HT-29 (cell line): ENCODE data around the gene VWF. TPM values are rescaled to one million over a fixed set of nuclear protein-coding genes. Genes with fewer than 3 reads are reported as not detected.
A peak's percentile ranks its signal among the peaks of the same experiment; 100 is the strongest.

Source experiments
- DNase-seq: peaks from one replicate; pipeline ENCODE4 v3.0.0-alpha.2; 2015; ENCODE audit warnings: low spot score
- total RNA-seq: library from RNA; depleted of rRNA; stranded (reverse); fragments of >200 nt; shearing (Covaris generic); gene quantifications from 2 replicates; pipeline ENCODE4 v1.2.3, GENCODE V29; 2014

The VWF gene
- total RNA-seq, 1 experiment from 2014 or later, result not detected

DNA sequence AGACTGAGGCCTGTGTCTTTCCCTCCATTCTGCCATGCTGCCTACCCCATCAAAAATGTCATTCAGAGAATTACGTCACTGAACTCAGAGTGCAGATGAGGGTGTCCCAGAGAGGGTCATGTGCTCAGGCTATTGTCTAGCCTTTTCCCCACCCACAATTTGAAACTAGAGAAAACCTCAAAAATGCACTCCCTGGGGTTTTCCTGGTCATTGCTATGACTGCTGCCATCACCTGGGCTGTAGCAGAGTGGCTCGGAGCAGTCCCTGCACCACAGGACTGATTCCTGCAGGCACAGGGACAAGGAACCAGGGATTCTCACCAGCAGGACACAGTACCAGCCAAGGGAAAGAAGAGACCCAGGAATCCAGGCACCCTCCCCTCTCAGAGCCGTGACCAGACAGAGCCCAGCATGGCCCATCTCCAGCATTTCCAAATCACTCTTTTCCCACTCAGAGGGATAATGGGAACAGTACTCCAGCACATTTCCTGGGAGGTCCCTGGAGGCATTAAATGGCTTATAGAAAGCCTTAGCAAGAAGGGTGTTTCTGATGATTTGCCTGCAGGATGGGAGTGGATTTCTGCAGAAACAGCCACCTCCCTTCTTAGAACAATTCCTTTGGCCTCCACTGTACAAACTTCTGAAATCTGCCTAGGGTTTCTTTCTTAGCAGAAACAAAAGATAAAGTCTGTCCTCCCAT, 45.9 kb downstream of the VWF start:
- no peak for DNase-seq

DNA sequence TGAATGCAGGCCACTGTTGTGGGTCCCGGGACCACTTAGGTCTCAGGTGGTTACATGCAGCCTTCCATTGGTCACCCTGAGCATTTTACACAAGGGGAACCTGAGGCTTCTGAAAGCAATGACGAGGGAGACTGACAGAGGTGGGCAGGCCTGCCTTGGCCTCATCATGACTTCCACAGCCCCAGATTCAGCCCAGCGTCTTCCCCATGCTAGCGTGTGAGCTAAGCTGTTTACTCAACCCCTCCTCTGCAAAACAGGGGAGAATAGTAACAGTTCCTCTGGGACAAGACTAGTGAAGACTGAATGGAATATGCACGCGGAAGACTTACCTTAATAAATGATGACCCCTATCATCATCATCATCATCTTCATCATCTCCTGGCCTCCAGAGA, 46.8 kb downstream of the VWF start:
- DNase-seq, result no peak

DNA sequence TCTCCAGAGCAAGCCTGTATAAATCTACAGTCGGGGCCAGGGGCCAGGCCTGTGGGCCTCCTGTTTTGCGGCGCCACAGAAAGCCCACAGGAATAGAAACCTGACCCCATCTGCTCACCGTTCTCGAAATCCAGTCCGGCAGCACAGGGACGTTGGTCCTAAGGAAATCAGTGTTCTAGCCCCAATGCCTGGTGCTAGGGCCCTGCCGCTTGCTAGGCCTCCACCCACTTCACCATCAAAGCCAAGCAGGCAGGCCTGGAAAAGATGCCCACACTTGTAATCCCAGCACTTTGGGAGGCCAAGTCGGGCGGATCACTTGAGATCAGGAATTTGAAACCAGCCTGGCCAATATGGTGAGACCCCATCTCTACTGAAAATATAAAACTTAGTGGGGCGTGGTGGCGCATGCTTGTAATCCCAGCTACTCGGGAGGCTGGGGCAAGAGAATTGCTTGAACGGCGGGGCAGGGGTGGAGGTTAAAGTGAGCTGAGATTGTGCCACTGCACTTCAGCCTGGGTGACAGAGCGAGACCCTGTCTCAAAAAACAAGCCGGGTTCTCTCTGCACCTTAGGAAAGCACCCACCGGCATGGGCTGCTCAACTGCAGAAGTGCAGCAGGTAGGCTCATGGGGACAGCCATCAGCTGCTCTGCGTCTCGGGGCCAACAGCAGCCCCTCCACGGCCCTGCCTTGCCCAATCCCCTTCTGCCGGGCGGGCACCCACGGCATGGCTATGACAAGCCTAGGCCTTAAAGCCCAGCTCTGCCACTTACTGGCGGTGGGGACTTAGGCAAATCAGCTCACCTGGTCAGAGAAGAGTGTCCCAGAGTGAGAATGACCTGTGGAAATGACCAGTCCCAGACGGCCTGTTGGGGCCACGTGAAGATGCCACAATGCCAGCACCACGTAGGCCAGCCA, 47.4 kb downstream of the VWF start:
- no peak for DNase-seq

DNA sequence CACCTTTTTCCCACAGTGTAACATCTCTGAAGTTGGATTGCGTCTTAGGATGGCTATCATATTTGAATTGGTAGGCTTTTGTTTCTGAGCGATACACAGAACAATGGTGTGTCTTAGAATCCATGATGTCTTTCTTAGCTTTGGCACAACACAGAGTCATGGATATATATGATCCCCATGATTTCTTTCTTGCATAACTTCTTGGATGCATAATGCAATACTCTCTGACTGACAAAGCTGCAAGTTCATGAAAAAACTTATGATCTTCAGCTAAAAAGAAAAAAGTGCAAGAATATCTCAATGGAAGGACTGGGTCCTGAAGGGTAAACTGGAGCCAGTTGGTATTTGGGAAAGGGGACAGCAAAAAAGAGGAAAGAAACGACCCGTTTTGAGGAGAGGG, 48.1 kb downstream of the VWF start:
- DNase-seq, result no peak

DNA sequence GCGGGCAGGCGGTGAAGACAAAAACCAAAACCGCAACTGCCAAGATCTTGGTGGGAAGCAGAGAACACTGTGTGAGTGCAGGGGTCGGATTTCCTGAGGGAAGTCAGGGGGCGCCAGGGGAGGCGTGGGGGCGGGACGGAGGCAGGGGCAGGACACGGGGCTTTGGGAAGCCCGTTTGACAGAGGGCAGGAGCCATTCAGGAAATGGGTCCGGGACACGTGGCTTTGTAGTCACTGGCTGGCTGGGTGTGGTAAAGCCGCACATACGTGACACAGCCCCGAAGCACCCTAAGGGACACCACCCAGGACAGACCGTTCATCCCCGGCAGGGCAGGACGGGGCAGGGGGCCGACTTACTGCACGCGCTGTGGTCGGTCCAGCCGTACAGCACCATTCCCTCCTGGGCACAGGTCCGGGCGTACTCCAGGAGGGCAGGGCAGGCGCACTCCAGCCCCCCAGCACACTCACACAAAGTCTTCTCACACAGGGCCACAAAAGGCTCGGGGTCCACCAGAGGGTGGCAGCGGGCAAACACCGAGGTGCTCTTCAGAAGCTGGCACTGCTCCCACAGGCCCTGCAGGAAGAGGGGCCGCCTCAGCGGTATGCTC, 49.4 kb downstream of the VWF start:
- DNase-seq, result no peak

DNA sequence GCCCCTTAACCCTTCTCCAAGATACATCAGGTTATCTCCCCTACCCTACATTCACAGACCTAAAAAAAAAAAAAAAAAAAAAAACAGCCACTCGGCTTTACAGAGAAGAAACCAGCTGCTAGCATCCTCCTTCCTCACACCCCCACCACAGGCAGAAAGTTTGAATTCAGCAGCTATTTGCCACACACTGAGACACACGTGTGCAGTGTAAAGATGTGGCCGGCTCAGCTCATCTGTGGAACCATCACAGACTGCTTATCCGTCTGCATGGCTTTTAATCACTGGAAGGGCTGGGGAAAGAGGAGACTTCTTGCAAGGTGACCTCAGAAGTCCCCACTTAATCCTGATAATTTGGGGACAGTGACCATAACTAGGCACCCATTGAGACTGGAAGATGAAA, 50.0 kb downstream of the VWF start:
- DNase-seq, result no peak

DNA sequence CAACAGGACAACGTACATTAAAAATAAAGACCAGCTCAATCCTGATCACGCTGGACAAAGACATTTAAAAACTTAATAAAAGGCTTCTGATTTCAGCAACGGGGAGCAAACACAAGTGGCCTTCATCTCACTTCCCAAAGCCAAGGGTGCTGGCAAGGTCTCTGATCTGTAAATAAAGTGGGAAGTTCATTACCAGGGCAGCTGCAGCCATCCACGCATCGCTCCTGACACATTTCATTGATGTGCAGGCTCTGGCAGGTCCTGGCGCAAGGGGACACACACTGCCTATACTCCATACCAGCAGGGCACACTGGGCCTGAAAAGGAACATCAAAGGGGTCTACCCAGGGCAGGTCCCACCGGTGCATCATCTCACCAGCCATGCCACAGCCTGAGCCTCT, 51.0 kb downstream of the VWF start:
- no peak for DNase-seq

DNA sequence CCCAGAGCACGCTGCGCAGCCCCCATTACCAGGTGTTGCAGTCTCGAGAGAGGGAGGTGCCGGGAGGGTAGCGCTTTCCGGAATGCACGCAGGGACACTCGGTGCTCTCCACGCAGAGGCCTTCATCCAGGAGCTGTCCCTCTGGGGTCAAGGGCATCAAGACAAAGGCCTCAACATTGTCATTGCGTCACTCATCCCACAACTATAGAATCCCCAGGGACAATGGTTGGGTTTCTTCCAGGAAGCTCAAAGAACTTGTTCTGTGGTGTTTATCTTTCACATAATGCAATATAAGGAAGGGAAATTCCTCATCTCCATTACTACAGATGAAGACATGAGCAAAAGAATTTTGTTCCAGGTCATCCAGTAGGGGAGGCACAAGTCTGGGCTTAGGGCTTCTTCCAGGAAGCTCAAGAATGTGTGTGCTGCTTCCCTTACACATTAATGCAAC, 52.1 kb downstream of the VWF start:
- peak; percentile 36 for DNase-seq

DNA sequence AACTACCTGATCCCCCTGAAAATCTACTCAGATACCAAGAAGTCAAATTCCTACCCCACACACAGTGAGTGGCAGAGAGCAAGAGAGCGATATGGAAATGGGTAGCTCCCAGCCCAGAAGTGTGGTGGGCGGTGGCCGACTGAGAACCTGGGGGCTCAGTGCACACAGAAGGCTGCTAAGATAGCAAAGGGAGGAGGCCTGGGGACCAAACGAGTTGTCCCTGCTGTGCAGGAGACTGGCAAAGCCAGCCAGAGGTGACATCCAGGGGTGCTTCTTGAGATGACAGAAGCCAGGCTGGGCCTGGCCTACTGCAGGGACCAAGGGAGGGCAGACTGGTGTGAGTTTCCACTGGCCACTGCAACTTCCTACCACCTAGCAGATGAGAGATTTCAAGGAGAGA, 52.9 kb downstream of the VWF start:
- no peak for DNase-seq

DNA sequence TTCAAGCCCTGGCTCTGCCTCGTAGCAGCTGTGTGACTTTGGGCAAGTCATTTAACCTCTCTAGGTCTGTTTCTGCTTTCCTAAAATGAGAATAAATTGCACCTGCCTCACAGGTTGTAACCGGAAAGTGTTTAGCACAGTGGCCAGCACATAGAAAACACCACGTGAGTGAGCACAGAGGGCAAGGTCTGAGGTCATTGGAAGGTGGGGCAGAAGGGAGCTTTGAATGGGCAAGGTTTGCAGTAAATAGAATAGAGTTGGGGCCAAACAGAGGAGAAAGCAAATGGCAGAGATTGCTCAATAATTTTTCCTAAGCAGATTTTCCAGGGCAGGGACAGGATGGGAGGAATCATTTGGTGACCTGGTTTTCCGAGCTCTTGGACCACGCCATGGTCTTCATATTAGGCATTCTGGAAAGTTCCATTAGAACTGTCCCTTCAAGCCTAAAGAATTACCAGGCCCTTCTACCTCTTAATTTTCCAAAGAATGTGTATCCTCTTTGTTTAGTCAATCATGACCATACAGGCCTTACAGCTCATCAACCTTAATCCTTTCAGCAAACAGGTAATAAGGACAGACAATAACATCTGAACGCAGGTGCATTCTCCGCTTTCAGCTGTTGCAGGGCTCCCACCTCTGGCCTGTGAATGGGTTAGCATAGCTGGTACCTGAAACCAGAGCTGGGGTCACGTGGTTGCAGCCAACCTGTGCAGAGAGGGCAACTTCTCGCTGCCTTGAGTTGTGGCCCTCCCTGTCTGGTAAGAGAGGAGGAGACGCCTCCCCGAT, 53.8 kb downstream of the VWF start:
- no peak for DNase-seq

DNA sequence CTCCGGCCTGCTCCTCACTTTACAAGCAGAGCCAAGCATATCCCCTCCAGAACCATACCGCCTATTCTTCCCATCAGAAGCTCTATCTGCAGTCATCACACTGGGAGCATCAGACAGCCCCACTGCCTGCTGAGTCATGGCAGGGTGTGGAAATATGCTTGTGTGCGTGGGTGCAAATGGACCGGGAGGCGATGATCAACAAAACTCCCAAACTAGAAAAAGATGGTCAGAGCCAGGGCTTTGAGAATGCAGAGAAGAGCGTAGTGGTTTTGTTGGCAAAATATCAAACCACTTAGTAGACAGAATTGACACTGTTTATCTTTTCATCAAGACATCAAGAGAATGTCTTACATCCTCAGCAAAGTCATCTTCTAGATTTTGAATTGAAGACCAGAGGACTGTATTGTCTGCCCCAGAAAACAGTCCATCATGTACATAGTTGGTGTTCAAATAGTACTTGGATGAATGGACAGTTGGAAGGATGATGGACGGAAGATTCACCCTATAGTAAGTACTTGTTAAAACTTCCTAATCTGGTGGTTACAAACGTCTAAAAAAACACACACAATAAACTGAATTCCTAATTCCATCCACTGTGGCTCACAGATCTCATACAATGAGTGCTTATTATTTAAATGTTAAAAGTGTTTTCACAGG, 54.9 kb downstream of the VWF start:
- no peak for DNase-seq

DNA sequence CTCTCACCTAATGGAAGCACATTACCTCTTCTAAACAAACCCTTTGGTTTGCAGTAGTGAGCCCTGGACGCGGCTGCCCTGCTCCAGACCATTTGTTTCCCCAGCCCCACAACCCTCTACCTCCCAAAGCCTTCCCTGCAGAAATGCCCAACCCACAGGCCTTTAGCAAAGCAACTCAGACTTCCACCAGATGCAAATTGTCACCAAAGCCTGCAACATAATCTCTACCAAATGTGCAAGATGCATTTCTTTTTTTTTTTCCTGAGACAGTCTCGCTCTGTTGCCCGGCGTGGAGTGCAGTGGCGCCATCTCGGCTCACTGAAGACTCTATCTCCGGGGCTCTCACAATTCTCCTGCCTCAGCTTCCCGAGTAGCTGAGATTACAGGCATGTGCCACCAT, 56.2 kb downstream of the VWF start:
- no peak for DNase-seq

DNA sequence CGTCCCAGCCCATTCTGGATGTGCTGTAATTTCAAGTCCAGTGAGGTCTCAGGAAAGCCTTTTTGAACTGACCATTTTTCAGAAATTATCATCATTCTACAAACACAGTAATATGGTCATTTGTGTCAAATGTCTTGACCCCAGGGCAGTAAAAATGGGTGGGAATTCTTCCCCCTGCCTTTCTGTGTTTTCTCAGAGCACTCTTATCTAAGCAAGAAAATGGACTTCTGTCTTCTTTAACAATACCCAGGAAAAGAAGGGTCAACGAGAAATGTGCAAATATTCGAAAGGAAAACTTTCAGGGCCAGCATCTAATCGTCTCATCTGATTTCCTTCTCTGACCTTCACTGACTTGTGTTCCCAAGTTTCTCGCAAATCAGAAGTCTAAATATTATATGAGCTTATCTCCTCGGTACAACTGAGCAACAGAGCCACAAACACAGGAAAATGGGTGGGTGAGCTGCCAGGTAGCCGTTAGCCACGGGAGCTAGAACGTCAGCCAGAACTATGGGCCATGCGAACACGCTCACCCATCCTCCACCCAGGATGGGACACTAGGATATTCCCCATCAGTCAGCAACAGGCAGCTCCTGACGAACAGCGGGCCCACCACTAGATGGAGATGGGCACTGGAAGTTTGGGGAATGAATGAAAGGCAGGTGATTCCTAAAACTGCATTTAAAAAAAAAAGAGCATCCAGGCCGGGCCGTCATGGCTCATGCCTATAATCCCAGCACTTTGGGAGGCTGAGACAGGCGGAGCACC, 57.1 kb downstream of the VWF start:
- peak; percentile 77 for DNase-seq

DNA sequence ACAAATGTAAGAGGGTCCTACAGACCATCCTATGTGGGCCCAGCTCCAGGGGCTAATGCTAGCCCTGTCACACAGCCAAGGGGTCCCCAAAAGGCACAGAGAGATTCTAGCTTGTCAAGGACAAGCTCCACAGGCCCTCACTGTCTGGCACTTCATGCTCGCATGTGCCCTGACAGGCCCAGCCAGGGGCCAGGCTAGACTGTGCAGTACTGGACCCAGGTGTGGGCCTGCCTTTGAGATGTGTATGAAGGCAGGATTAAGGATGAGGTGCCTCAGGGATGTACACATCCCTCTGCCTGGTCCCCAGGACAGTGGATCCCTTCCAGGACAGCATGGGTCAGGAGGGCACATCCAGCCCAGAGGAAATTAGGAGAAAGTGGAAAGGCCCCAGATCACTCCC, 57.8 kb downstream of the VWF start:
- no peak for DNase-seq

DNA sequence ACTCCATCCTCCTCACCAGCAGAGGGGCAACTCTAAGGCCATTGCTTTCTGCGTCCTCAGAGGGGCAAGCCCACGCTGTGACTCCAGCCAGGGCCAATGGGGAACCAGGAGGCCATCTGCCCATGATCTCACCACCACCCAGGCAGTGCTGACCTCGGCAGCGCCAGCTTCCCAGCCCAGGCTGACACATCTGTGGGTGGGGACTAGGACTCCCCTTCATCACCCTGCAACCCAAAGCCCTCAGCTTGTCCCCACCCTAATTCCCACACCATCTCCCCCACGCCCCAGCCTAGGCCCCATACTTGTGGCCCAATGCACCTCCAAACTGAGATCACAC, 58.6 kb downstream of the VWF start:
- DNase-seq, result no peak

DNA sequence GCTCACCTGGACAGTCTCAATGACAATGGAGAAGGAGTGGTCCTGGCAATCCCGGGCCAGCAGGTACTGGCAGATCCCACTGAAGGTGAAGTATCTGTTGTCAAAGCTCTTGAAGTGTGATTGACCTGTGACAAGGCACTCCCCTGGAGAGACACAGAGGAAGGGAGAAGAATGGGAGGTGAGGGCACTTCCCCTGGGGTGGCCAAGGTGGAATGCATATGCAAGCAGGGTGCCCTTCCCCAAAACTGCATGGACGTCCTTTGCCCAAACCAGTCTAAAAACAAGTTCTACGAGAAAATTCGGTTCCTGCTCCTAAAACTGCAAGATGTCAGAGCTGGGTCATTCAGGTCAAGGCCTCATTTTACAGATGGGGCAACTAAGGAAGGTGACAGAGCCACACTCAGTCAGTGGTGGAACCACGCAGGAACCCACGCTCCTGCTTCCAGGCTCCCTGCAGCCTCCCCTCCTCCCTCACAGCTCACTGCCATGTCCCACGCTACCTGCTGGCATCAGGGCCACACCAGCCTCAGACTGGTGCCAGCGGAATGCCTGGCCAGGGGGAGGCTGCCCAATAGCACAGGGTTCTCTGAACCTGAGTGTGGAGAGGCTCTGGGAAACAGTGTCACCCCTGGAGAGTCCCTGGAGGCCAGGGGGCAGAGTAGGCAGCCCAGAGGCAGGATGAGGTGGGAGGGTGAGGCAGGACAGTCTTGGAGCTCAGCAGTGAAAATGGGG, 59.2 kb downstream of the VWF start:
- DNase-seq, result no peak

DNA sequence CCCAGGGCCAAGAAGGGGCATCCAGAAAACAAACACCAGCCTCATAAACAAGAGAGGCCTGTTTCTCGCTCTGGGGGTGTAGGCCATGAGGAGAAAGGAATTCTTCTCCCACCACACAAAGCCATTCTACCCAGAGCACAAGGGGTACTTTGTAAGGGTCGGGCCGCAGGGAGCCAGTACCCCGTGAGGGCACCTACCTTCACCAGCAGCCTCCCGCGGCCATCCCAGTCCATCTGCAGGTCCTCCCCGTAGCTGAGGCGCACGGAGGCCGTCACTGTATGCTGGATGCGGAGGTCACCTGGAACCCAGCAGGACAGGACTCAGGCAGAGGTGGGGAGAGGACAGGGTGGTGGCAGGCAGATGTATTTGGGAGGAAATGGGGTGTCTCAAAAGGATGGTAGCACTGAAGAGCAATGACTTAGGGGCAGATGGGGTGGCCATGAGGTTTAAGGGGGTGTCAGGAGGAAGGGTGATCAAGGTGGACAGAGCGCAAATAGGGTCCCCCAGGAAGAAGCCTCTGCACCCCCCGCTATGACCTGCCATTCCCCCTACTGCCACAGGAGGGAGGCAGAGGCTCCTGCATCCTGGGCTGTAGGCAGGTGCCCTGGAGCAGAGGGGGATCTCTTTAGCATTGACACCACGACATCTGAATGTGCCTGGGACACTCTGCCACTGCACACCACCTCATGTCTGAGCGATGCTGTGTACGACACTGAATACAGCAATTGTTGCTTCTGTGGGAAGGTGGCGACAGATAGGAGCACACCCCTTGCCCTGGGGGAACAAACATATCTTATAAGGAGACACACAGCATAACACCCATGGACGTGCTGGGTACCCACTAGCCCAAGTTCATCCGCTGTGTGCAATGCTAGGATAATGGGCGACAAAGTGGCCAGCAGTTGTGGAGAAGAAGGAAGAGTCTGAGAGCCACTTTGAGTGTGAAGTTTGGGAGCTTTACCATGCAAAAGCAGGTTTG, 61.4 kb downstream of the VWF start:
- DNase-seq, result peak; percentile 73

DNA sequence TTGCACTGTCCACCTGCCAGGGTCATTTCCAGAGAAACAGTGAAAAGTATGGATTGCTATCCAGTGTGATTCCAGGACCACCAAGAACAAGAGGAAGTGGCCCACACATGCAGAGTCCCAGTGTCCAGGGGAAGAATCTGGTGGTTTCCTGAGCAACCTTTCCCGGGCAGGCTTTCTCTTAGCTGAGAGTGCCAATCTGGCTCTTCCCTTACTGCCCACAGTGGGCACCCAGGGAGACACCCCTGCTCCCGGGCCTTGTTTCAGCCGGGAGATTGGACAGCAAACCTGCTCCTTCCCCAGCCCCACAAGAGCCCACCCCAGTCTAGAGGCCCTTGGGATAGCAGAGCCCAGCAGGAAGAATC, 62.1 kb downstream of the VWF start:
- no peak for DNase-seq

DNA sequence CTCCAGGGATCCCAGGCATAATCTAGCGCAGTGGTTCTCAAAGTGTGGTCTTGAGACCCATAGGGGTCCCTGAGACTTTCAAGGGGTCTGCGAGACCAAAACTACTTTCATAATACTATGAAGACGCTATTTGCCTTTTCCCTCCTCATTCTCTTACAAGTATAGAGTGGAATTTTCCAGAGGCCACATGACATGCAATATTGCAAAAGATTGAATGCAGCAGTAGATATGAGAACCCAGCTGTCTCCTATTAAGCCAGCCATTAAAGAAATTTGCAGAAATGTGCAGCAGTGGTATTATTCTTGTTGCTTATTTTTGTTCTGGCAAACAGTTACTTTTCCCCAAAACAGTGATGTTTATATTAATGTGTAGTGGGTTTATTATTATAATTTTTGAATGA, 62.8 kb downstream of the VWF start:
- DNase-seq, result no peak
